Panc1 (cell line): Measurements from ENCODE around the gene TRIM3. TPM values are rescaled to one million over a fixed set of nuclear protein-coding genes. Genes with fewer than 3 reads are reported as not detected.

Experiments used
- ATAC-seq: fragments of 200-7000 bp; cut with Tn5 transposase; 2 replicates; pipeline ENCODE4 v1.9.1; 2020; ENCODE audit warnings: mild to moderate bottlenecking, moderate library complexity
- BruUV-seq: library from RNA; stranded (reverse); fragments of 400-500 nt; replicated peaks from 2 replicates; lab custom pipeline; 2021; lab: Mats Ljungman, UMichigan
- CTCF ChIA-PET: fragments of 300-600 bp; sonication (Branson Sonifier 250); formaldehyde crosslinking; loops from one replicate; lab custom pipeline; 2022; ENCODE audit warnings: antibody characterized with exemption; lab: Charles Lee
- POLR2A ChIA-PET: fragments of 300-600 bp; sonication (Branson Sonifier 250); formaldehyde crosslinking; loops from one replicate; lab custom pipeline; 2022; ENCODE audit warnings: antibody characterized with exemption; lab: Charles Lee
- DNase-seq: peaks from one replicate; pipeline ENCODE4 v3.0.0-alpha.2; 2010; ENCODE audit warnings: low read depth, low spot score
- H3K27ac ChIP-seq: 2 replicates; pipeline ENCODE4 v1.5.1; 2011; ENCODE audit warnings: mild to moderate bottlenecking, low read length, inconsistent platforms
- H3K27me3 ChIP-seq: fragments of 200-500 bp; sonication (Bioruptor generic); 2 replicates; pipeline ENCODE4 v1.6.0; 2014; ENCODE audit warnings: low read length, inconsistent platforms; ENCODE audit not compliant: control insufficient read depth, insufficient read depth
- H3K36me3 ChIP-seq: fragments of 200-500 bp; sonication (Bioruptor generic); 2 replicates; pipeline ENCODE4 v1.5.1; 2014; ENCODE audit warnings: inconsistent platforms, mild to moderate bottlenecking, low read length, moderate library complexity; ENCODE audit not compliant: control insufficient read depth, insufficient read depth
- H3K4me1 ChIP-seq: 2 replicates; pipeline ENCODE4 v1.5.1; 2011; ENCODE audit warnings: inconsistent platforms, mild to moderate bottlenecking, low read length, moderate library complexity; ENCODE audit not compliant: control insufficient read depth, insufficient read depth
- H3K4me3 ChIP-seq, 2 experiments: 2 replicates each; pipeline ENCODE4 v1.5.1; 2011 to 2012; ENCODE audit warnings: low read depth in 2 of 2, low read length in 2 of 2, mild to moderate bottlenecking in 2 of 2, inconsistent platforms in 1 of 2, moderate library complexity in 1 of 2
- H3K9me3 ChIP-seq: fragments of 200-500 bp; sonication (Bioruptor generic); 2 replicates; pipeline ENCODE4 v1.5.1; 2014; ENCODE audit warnings: low read depth, mild to moderate bottlenecking, inconsistent platforms, low read length, moderate library complexity; ENCODE audit not compliant: control insufficient read depth, insufficient read depth
- POLR2AphosphoS5 ChIP-seq: IDR thresholded peaks from 2 replicates; pipeline ENCODE4 v1.6.1; 2012; ENCODE audit warnings: mild to moderate bottlenecking, low read depth, low read length, moderate library complexity
- SIN3A ChIP-seq: IDR thresholded peaks from 2 replicates; pipeline ENCODE4 v1.6.1; 2012; ENCODE audit warnings: low read depth, mild to moderate bottlenecking, low read length, moderate library complexity, borderline replicate concordance; ENCODE audit not compliant: insufficient read depth
- TCF7L2 ChIP-seq: IDR thresholded peaks from 2 replicates; pipeline ENCODE4 v1.6.1; 2011; ENCODE audit warnings: mild to moderate bottlenecking, low read depth, low read length, inconsistent platforms
- in situ Hi-C: cut with HindIII; loops from 2 replicates; pipeline ENCODE4 v1.10.0; 2016; ENCODE audit warnings: low sequenced_read_pairs, low pct_unique_long_range_greater_than_20kb
- intact Hi-C: fragments of 100-400 bp; cut with micrococcal nuclease; formaldehyde crosslinking; loops from one replicate; pipeline ENCODE4 v1.10.0; 2022; ENCODE audit not compliant: unreplicated experiment
- total RNA-seq: library from RNA; stranded (reverse); gene quantifications from one replicate; pipeline ENCODE4 v1.2.1, GENCODE V29; 2021; ENCODE audit not compliant: unreplicated experiment
- TF ChIP-seq, protein P1 (sequence below), 2 experiments: IDR thresholded peaks; 2 replicates each; pipeline ENCODE4 v1.6.1; 2011 to 2012; ENCODE audit warnings: low read depth in 2 of 2, control low read depth in 1 of 2, low read length in 1 of 2, mild to moderate bottlenecking in 1 of 2, moderate library complexity in 1 of 2; ENCODE audit not compliant: insufficient read depth in 1 of 2
- TF ChIP-seq, protein P2 (sequence below): fragments of 450-650 bp; IDR thresholded peaks from 2 replicates; pipeline ENCODE4 v1.5.1; 2017; ENCODE audit warnings: mild to moderate bottlenecking

Gene TRIM3
- total RNA-seq, 1 experiment from 2014 or later, result 35.4 TPM

DNA sequence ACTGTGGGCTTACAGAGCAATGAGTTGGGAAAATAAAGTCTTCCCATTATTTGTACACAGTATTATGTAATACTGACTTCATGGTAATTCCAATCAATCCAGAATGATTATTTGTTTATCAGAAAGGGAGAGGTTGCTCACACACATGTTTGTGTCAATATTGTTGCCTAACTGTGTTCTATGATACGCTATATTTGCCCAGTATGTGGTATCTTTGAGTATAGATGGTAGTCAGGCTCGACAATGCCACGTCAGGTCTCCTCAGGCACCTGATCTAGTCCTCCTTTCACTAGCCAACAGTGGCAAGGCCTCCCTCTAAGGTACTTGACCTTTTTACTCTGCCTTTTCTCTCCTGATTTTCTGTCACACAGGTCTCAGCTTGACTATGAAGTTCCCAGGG lies 28.6 kb upstream of the TRIM3 start:
- in situ Hi-C loops, result no loop called here
- H3K27me3 ChIP-seq, result no peaks in the 10 kb centered on the region
- H3K9me3 ChIP-seq, result no peaks in the 10 kb centered on the region
- ATAC-seq, result no peak
- H3K27ac ChIP-seq, result no peak overlapping the region
- BruUV-seq, result no TSS peak
- H3K4me3 ChIP-seq, result no peak overlapping the region
- H3K36me3 ChIP-seq, result no peaks in the 10 kb centered on the region; the same call in 1 of the 2 replicates
- no peak for TF ChIP-seq POLR2AphosphoS5
- no peak for TF ChIP-seq TCF7L2
- TF ChIP-seq SIN3A, result no peak
- TF ChIP-seq, protein P1, sequence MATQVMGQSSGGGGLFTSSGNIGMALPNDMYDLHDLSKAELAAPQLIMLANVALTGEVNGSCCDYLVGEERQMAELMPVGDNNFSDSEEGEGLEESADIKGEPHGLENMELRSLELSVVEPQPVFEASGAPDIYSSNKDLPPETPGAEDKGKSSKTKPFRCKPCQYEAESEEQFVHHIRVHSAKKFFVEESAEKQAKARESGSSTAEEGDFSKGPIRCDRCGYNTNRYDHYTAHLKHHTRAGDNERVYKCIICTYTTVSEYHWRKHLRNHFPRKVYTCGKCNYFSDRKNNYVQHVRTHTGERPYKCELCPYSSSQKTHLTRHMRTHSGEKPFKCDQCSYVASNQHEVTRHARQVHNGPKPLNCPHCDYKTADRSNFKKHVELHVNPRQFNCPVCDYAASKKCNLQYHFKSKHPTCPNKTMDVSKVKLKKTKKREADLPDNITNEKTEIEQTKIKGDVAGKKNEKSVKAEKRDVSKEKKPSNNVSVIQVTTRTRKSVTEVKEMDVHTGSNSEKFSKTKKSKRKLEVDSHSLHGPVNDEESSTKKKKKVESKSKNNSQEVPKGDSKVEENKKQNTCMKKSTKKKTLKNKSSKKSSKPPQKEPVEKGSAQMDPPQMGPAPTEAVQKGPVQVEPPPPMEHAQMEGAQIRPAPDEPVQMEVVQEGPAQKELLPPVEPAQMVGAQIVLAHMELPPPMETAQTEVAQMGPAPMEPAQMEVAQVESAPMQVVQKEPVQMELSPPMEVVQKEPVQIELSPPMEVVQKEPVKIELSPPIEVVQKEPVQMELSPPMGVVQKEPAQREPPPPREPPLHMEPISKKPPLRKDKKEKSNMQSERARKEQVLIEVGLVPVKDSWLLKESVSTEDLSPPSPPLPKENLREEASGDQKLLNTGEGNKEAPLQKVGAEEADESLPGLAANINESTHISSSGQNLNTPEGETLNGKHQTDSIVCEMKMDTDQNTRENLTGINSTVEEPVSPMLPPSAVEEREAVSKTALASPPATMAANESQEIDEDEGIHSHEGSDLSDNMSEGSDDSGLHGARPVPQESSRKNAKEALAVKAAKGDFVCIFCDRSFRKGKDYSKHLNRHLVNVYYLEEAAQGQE (IDR thresholded peaks at IDR 0.05; ENCODE audit: insufficient read depth in 1 of 2, low read depth in 2 of 2, low read length in 1 of 2), result no peak
- TF ChIP-seq, protein P2, sequence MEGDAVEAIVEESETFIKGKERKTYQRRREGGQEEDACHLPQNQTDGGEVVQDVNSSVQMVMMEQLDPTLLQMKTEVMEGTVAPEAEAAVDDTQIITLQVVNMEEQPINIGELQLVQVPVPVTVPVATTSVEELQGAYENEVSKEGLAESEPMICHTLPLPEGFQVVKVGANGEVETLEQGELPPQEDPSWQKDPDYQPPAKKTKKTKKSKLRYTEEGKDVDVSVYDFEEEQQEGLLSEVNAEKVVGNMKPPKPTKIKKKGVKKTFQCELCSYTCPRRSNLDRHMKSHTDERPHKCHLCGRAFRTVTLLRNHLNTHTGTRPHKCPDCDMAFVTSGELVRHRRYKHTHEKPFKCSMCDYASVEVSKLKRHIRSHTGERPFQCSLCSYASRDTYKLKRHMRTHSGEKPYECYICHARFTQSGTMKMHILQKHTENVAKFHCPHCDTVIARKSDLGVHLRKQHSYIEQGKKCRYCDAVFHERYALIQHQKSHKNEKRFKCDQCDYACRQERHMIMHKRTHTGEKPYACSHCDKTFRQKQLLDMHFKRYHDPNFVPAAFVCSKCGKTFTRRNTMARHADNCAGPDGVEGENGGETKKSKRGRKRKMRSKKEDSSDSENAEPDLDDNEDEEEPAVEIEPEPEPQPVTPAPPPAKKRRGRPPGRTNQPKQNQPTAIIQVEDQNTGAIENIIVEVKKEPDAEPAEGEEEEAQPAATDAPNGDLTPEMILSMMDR, result no peak
- no peaks in the 10 kb centered on the region for H3K4me1 ChIP-seq
- intact Hi-C loops, result no loop called here
- POLR2A ChIA-PET, result no interaction called here
- CTCF ChIA-PET, result interaction anchor here (1.0 kb wide), 1 partner anchor 123 kb away, joined by 3 read pairs; no protein-coding TSS in a partner anchor
- DNase-seq, result no peak

DNA sequence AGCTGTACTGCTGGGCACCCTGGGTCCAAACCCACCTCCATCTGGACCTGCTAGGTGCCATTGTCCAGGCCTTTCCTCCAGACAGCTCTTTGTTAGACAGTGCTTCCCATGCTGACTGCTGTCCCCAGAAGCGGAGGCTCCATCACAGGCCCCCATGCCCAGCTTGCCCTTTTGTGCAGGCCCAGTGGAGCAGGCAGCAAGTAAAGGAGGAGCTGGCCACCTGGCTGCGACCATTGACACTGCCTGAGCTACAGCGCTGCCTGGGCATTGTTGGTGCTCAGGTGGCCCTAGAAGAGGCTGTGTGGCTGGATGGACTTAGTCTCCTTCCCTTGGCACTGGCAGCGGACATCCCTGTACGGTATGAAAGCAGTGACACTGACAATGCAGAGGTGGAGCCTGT lies 24.8 kb upstream of the TRIM3 start:
- Histone ChIP-seq H3K36me3 (no peaks in the 10 kb centered on the region), H3K4me3 (no peak overlapping the region), H3K27me3 (no peaks in the 10 kb centered on the region), H3K9me3 (no peaks in the 10 kb centered on the region), H3K27ac (no peak overlapping the region), H3K4me1 (no peaks in the 10 kb centered on the region)
- DNase-seq (no peak), ATAC-seq (no peak)
- intact Hi-C loops, result no loop called here
- in situ Hi-C loops, result no loop called here
- TF ChIP-seq POLR2AphosphoS5 (no peak), TCF7L2 (no peak), SIN3A (no peak)
- TF ChIP-seq, protein P2, result no peak
- TF ChIP-seq, protein P1 (IDR thresholded peaks at IDR 0.05; ENCODE audit: insufficient read depth in 1 of 2, low read depth in 2 of 2, low read length in 1 of 2), result no peak
- POLR2A ChIA-PET, result interaction anchor here (1.6 kb wide), 1 partner anchor 17 kb away, joined by 4 read pairs; the partner anchor contains the start of genes ARFIP2 and TIMM10B
- CTCF ChIA-PET, result interaction anchor here (0.7 to 1.5 kb wide), 2 partner anchors 119 kb away, joined by 4 to 5 read pairs; no protein-coding TSS in a partner anchor
- BruUV-seq, result no TSS peak
